ENCODE results near the gene ALAS1. TPM values are rescaled to one million over a fixed set of nuclear protein-coding genes. Genes with fewer than 3 reads are reported as not detected.

Gene ALAS1
- total RNA-seq, 1 experiment from 2014 or later = 89.4 TPM

DNA sequence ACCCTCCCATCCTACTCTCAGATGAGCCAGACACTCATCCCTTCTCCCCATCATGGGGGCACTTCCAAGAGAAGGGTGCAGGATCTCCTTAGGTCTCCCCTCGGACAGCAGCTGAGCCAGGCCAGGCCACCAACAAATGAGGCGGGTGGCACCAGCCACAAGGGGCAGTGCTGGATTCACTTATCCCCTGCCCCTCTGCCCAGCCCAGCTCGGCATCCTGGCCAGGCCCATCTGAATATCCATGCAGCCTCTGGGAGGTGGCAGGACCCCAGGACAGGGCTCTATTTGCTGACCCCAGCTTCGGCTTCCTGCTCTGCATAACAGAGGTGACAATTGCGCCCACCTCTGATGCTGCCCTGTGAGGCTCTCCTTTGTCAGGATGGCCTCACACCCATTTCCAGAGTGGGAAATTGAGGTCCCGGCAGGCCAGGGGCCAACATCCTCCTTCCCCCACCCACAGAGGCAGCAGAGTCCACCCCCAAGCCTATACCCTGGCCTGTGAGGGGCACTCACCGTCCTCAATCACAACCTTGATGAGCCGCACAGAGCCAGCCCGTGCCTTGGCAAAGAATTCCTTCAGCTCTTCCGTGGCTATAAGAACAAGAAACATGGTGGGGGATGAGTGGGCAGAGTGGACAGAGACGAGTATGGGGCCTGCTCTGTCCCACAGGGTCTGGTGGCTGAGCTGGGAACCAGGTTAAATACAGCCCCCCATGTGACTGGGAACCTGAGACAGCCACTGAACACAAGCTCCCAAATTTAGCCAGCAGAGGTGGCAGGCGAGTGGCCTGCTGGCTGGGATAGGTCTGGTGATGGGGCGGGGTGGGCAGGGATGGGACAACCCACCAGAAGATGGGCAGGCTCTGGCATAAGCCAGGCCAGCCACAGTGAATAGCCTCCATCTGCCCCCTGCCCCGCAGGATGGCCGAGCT lies 36.8 kb downstream of the ALAS1 start:
- in situ Hi-C loops (cut with HindIII; ENCODE audit: low pct_unique_long_range_greater_than_20kb, low sequenced_read_pairs) (no loop called here), intact Hi-C loops (cut with micrococcal nuclease; ENCODE audit: unreplicated experiment) (loop anchor here (10.0 kb wide), 1 partner anchor 100 kb away; no protein-coding TSS in a partner anchor)
- no peak overlapping the region for H3K27ac ChIP-seq (ENCODE audit: low read length)
- H3K27me3 ChIP-seq (ENCODE audit: control insufficient read depth, insufficient read depth, low read length) = no peaks in the 10 kb centered on the region
- no peak for TF ChIP-seq POLR2AphosphoS5 (IDR thresholded peaks at IDR 0.05; ENCODE audit: low read depth, low read length)
- TF ChIP-seq, protein P1, sequence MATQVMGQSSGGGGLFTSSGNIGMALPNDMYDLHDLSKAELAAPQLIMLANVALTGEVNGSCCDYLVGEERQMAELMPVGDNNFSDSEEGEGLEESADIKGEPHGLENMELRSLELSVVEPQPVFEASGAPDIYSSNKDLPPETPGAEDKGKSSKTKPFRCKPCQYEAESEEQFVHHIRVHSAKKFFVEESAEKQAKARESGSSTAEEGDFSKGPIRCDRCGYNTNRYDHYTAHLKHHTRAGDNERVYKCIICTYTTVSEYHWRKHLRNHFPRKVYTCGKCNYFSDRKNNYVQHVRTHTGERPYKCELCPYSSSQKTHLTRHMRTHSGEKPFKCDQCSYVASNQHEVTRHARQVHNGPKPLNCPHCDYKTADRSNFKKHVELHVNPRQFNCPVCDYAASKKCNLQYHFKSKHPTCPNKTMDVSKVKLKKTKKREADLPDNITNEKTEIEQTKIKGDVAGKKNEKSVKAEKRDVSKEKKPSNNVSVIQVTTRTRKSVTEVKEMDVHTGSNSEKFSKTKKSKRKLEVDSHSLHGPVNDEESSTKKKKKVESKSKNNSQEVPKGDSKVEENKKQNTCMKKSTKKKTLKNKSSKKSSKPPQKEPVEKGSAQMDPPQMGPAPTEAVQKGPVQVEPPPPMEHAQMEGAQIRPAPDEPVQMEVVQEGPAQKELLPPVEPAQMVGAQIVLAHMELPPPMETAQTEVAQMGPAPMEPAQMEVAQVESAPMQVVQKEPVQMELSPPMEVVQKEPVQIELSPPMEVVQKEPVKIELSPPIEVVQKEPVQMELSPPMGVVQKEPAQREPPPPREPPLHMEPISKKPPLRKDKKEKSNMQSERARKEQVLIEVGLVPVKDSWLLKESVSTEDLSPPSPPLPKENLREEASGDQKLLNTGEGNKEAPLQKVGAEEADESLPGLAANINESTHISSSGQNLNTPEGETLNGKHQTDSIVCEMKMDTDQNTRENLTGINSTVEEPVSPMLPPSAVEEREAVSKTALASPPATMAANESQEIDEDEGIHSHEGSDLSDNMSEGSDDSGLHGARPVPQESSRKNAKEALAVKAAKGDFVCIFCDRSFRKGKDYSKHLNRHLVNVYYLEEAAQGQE (IDR thresholded peaks at IDR 0.05; ENCODE audit: insufficient read depth in 1 of 2, low read depth in 2 of 2, low read length in 1 of 2) = no peak
- TF ChIP-seq SIN3A (IDR thresholded peaks at IDR 0.05; ENCODE audit: borderline replicate concordance, insufficient read depth, low read depth, low read length) = no peak
- TF ChIP-seq, protein P2, sequence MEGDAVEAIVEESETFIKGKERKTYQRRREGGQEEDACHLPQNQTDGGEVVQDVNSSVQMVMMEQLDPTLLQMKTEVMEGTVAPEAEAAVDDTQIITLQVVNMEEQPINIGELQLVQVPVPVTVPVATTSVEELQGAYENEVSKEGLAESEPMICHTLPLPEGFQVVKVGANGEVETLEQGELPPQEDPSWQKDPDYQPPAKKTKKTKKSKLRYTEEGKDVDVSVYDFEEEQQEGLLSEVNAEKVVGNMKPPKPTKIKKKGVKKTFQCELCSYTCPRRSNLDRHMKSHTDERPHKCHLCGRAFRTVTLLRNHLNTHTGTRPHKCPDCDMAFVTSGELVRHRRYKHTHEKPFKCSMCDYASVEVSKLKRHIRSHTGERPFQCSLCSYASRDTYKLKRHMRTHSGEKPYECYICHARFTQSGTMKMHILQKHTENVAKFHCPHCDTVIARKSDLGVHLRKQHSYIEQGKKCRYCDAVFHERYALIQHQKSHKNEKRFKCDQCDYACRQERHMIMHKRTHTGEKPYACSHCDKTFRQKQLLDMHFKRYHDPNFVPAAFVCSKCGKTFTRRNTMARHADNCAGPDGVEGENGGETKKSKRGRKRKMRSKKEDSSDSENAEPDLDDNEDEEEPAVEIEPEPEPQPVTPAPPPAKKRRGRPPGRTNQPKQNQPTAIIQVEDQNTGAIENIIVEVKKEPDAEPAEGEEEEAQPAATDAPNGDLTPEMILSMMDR (IDR thresholded peaks at IDR 0.05) = peak; percentile 41
- no TSS peak for BruUV-seq (replicated peaks)
- peaks cover 14% of the 10 kb centered on the region for H3K4me1 ChIP-seq (ENCODE audit: control insufficient read depth, insufficient read depth, low read length)
- CTCF ChIA-PET = no interaction called here
- H3K4me3 ChIP-seq (ENCODE audit: low read depth in 2 of 2, low read length in 2 of 2) = no peak overlapping the region
- POLR2A ChIA-PET = interaction anchor here (0.5 kb wide), 1 partner anchor 753 kb away, joined by 3 read pairs; no protein-coding TSS in a partner anchor
- H3K9me3 ChIP-seq (ENCODE audit: control insufficient read depth, insufficient read depth, low read depth, low read length) = no peaks in the 10 kb centered on the region
- H3K36me3 ChIP-seq (ENCODE audit: control insufficient read depth, insufficient read depth, low read length) = peaks cover 7% of the 10 kb centered on the region; the same call in 1 of the 2 replicates
- ATAC-seq (no peak), DNase-seq (ENCODE audit: low read depth, low spot score) (no peak)

DNA sequence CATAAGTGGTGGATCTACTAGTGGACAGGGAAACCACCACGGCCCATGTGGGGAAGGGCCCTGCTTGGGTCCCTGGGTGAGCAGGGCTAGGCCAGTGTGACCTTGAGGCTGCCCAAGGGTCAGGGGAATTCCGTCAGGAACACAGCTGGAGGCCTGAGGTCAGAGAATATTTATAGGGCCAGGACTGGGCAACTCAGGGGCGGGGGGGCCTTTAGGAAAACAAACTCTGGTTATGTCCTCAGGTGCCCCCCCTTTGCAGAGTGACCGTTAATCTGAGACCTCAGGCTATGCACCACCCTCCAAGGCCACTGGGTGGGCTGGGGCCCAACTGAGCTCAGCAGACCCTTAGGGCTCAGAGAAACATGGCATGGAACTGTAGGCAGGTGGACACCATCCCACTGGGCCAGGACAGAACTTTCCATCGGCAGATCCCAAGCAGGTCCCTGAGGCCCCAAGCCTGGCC lies 38.5 kb downstream of the ALAS1 start:
- no TSS peak for BruUV-seq (replicated peaks)
- in situ Hi-C loops (cut with HindIII; ENCODE audit: low pct_unique_long_range_greater_than_20kb, low sequenced_read_pairs) = no loop called here
- DNase-seq (ENCODE audit: low read depth, low spot score) (no peak), ATAC-seq (no peak)
- intact Hi-C loops (cut with micrococcal nuclease; ENCODE audit: unreplicated experiment) = loop anchor here (10.0 kb wide), 1 partner anchor 98 kb away; no protein-coding TSS in a partner anchor
- Histone ChIP-seq H3K27ac (ENCODE audit: low read length) (peak overlapping the region; percentile 83), H3K36me3 (ENCODE audit: control insufficient read depth, insufficient read depth, low read length) (peaks cover 7% of the 10 kb centered on the region; the same call in 1 of the 2 replicates), H3K9me3 (ENCODE audit: control insufficient read depth, insufficient read depth, low read depth, low read length) (no peaks in the 10 kb centered on the region), H3K4me1 (ENCODE audit: control insufficient read depth, insufficient read depth, low read length) (peaks cover 25% of the 10 kb centered on the region), H3K27me3 (ENCODE audit: control insufficient read depth, insufficient read depth, low read length) (no peaks in the 10 kb centered on the region), H3K4me3 (ENCODE audit: low read depth in 2 of 2, low read length in 2 of 2) (no peak overlapping the region)
- ChIA-PET CTCF (no interaction called here), POLR2A (no interaction called here)
- TF ChIP-seq, protein P2 (IDR thresholded peaks at IDR 0.05) = no peak
- no peak for TF ChIP-seq TCF7L2 (IDR thresholded peaks at IDR 0.05; ENCODE audit: low read depth, low read length)
- TF ChIP-seq POLR2AphosphoS5 (IDR thresholded peaks at IDR 0.05; ENCODE audit: low read depth, low read length) = no peak
- TF ChIP-seq SIN3A (IDR thresholded peaks at IDR 0.05; ENCODE audit: borderline replicate concordance, insufficient read depth, low read depth, low read length) = no peak
- TF ChIP-seq, protein P1 (IDR thresholded peaks at IDR 0.05; ENCODE audit: insufficient read depth in 1 of 2, low read depth in 2 of 2, low read length in 1 of 2) = no peak
